Vagina (tissue), 2 donors: ENCODE data around the gene MRPL55.

ENCODE experiments used
- POLR2A ChIP-seq, 2 donors: fragments of 450-650 bp; IDR thresholded peaks; one replicate each; pipeline ENCODE4 v1.6.1; 2017; ENCODE audit warnings: antibody characterized with exemption in 2 of 2, mild to moderate bottlenecking in 2 of 2, moderate library complexity in 2 of 2
- POLR2AphosphoS5 ChIP-seq, 2 donors: sonication (generic); formaldehyde crosslinking; IDR thresholded peaks; one replicate each; pipeline ENCODE4 v1.9.0; 2017; ENCODE audit warnings: antibody characterized with exemption in 2 of 2, mild to moderate bottlenecking in 2 of 2, low read depth in 1 of 2; ENCODE audit not compliant: insufficient read depth in 1 of 2
- TF ChIP-seq, protein P1 (sequence below), 3 experiments: fragments of 450-650 bp in 2 of 3; fragments of 200-600 bp in 1 of 3; sonication (generic) in 1 of 3; IDR thresholded peaks; one replicate each; pipeline ENCODE4 v1.5.1; 2017 to 2019; ENCODE audit warnings: antibody characterized with exemption in 3 of 3, mild to moderate bottlenecking in 2 of 3, moderate library complexity in 2 of 3

DNA sequence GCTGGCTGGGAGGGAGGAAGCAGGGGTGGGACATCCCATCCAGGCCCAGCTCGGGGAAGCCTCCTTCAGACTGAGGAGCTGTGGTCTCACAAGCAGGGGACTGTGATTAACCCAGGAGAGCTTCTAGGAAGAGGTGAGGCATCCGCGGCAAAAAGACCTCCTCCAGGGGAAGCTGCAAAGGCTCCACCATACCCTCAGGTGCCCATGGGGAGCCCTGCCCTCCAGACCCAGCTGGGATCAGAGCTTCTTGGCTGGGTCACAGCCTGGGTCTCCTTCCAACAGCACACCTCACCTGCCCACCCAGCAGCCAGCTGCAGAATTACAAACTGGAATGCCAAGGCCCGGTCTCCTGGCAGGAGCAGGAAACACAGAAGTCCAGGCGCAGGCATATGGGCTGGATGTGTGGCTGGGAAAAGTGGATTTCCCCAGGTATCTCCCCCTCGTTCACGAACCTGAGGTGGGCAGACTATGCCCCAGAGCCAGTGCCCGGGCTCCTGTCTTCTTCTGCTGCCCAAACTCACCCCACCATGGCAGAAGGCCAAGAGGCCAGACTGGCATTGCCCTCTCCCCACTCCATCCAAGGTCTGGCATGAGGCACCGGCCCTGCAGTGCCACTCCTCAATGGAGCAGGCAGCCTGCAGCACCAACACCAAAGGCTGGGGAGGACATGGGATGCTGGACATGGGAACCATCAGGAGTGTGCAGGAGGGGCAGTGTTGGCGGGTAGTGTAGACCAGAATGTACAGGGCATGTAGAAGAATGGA is 42.0 kb downstream of the MRPL55 start:
- TF ChIP-seq, protein P1, sequence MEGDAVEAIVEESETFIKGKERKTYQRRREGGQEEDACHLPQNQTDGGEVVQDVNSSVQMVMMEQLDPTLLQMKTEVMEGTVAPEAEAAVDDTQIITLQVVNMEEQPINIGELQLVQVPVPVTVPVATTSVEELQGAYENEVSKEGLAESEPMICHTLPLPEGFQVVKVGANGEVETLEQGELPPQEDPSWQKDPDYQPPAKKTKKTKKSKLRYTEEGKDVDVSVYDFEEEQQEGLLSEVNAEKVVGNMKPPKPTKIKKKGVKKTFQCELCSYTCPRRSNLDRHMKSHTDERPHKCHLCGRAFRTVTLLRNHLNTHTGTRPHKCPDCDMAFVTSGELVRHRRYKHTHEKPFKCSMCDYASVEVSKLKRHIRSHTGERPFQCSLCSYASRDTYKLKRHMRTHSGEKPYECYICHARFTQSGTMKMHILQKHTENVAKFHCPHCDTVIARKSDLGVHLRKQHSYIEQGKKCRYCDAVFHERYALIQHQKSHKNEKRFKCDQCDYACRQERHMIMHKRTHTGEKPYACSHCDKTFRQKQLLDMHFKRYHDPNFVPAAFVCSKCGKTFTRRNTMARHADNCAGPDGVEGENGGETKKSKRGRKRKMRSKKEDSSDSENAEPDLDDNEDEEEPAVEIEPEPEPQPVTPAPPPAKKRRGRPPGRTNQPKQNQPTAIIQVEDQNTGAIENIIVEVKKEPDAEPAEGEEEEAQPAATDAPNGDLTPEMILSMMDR (IDR thresholded peaks at IDR 0.05), result no peak
- TF ChIP-seq POLR2A (IDR thresholded peaks at IDR 0.05), result no peak
- TF ChIP-seq POLR2AphosphoS5 (IDR thresholded peaks at IDR 0.05; ENCODE audit: insufficient read depth in 1 of 2, low read depth in 1 of 2), result no peak
